Measurements from ENCODE around the gene SELENOT. TPM values are rescaled to one million over a fixed set of nuclear protein-coding genes. Genes with fewer than 3 reads are reported as not detected.
A peak's percentile ranks its signal among the peaks of the same experiment; 100 is the strongest.

The SELENOT gene
- total and polyA plus RNA-seq, 4 donors: 52.7 to 107 (median 70.0) TPM

GRCh38 chr3:150613034-150613433 lies 9.9 kb downstream of the SELENOT start:
- no peak overlapping the region for H3K27ac ChIP-seq (ENCODE audit: low read depth in 1 of 2, low read length in 2 of 2)
- H3K36me3 ChIP-seq (ENCODE audit: control insufficient read depth in 4 of 4, insufficient read depth in 3 of 4, low read depth in 1 of 4, low read length in 3 of 4): peaks cover 0 to 5% (median 1%) of the 10 kb centered on the region in 4 donors
- no peak for TF ChIP-seq FOXA1 (IDR thresholded peaks at IDR 0.05)
- TF ChIP-seq YY1 (IDR thresholded peaks at IDR 0.05): no peak
- no peak for TF ChIP-seq EGR1 (IDR thresholded peaks at IDR 0.05; ENCODE audit: low read depth in 2 of 2)
- TF ChIP-seq ZBTB33 (IDR thresholded peaks at IDR 0.05): no peak
- no peak for TF ChIP-seq NR2F2 (IDR thresholded peaks at IDR 0.05)
- TF ChIP-seq REST (IDR thresholded peaks at IDR 0.05): peak; percentile 54
- TF ChIP-seq HNF4G (IDR thresholded peaks at IDR 0.05): no peak
- TF ChIP-seq SP1 (IDR thresholded peaks at IDR 0.05): no peak
- no peak for TF ChIP-seq JUND (IDR thresholded peaks at IDR 0.05)
- TF ChIP-seq RXRA (IDR thresholded peaks at IDR 0.05): peak; percentile 56 to 83
- no peak for TF ChIP-seq GABPA (IDR thresholded peaks at IDR 0.05 in 1 of 2, conservative IDR thresholded peaks at IDR 0.05 in 1 of 2)
- TF ChIP-seq HNF4A (conservative IDR thresholded peaks at IDR 0.05): no peak
- no peak for TF ChIP-seq MAX (IDR thresholded peaks at IDR 0.05)
- DNase-seq (ENCODE audit: low spot score): no peak
- peaks cover 2 to 4% (median 3%) of the 10 kb centered on the region in 4 donors for H3K4me1 ChIP-seq (ENCODE audit: control insufficient read depth in 4 of 4, insufficient read depth in 4 of 4, low read length in 3 of 4)
- H3K9me3 ChIP-seq (ENCODE audit: control insufficient read depth in 4 of 4, low read length in 3 of 4): no peaks in the 10 kb centered on the region
- H3K9ac ChIP-seq (ENCODE audit: low read depth in 1 of 2, low read length in 2 of 2): no peak overlapping the region
- 86% methylated on average over 2 of the region's 2 CpGs for WGBS
- no peak overlapping the region for H3K4me3 ChIP-seq (ENCODE audit: low read depth in 1 of 3, low read length in 3 of 3)
- H3K27me3 ChIP-seq (ENCODE audit: control insufficient read depth in 4 of 4, insufficient read depth in 4 of 4, low read length in 3 of 4): no peaks in the 10 kb centered on the region

GRCh38 chr3:150613709-150614480 lies 10.8 kb downstream of the SELENOT start:
- Histone ChIP-seq H3K36me3 (ENCODE audit: control insufficient read depth in 4 of 4, insufficient read depth in 3 of 4, low read depth in 1 of 4, low read length in 3 of 4) (peaks cover 0 to 5% (median 2%) of the 10 kb centered on the region in 4 donors), H3K27ac (ENCODE audit: low read depth in 1 of 2, low read length in 2 of 2) (no peak overlapping the region), H3K4me3 (ENCODE audit: low read depth in 1 of 3, low read length in 3 of 3) (no peak overlapping the region), H3K4me1 (ENCODE audit: control insufficient read depth in 4 of 4, insufficient read depth in 4 of 4, low read length in 3 of 4) (peaks cover 2 to 4% (median 3%) of the 10 kb centered on the region in 4 donors), H3K9ac (ENCODE audit: low read depth in 1 of 2, low read length in 2 of 2) (no peak overlapping the region), H3K9me3 (ENCODE audit: control insufficient read depth in 4 of 4, low read length in 3 of 4) (no peaks in the 10 kb centered on the region), H3K27me3 (ENCODE audit: control insufficient read depth in 4 of 4, insufficient read depth in 4 of 4, low read length in 3 of 4) (no peaks in the 10 kb centered on the region)
- no peak for TF ChIP-seq ATF3 (IDR thresholded peaks at IDR 0.05)
- TF ChIP-seq YY1 (IDR thresholded peaks at IDR 0.05): no peak
- TF ChIP-seq ZBTB33 (IDR thresholded peaks at IDR 0.05): no peak
- WGBS: 97% methylated on average over 2 of the region's 2 CpGs
- DNase-seq (ENCODE audit: low spot score): no peak
